PC-3 (cell line): ENCODE results near the gene MROH8.

ENCODE experiments used
- CTCF ChIP-seq: fragments of 300-600 bp; sonication (generic); conservative IDR thresholded peaks from 2 replicates; pipeline ENCODE4 v1.5.1; 2017; ENCODE audit warnings: antibody characterized with exemption, low read depth, mild to moderate bottlenecking, low read length
- EZH2 ChIP-seq: fragments of 300-600 bp; sonication (generic); IDR thresholded peaks from one replicate; pipeline ENCODE4 v1.6.1; 2017; ENCODE audit warnings: antibody characterized with exemption, mild to moderate bottlenecking, low read length; ENCODE audit not compliant: unreplicated experiment

- TF ChIP-seq CTCF = no peak
- no peak for TF ChIP-seq EZH2
These were observed 58.9 kb downstream of the MROH8 start for GRCh38 chr20:37120497-37120896.
